Heart left ventricle (tissue), 16 donors: ENCODE data around the gene GPR153. TPM values are rescaled to one million over a fixed set of nuclear protein-coding genes. Genes with fewer than 3 reads are reported as not detected.

Experiments used
- ATAC-seq, 4 donors: fragments of 200-7000 bp; cut with Tn5 transposase; one replicate each; pipeline ENCODE4 v1.9.1; 2020 to 2022; ENCODE audit warnings: moderate library complexity in 4 of 4, mild to moderate bottlenecking in 3 of 4, moderate number of reproducible peaks in 1 of 4
- DNase-seq, 5 donors: peaks; one replicate each; pipeline ENCODE4 v3.0.0-alpha.2; 2020
- H3K27ac ChIP-seq, 12 donors: fragments of 200-600 bp; sonication (generic) in 4 of 12; one replicate each; pipeline versions ENCODE4 v1.5.0 to v1.8.0; 2016 to 2022; ENCODE audit warnings: mild to moderate bottlenecking in 2 of 12
- H3K27me3 ChIP-seq, 9 donors: fragments of 200-600 bp; sonication (generic) in 2 of 9; one replicate each; pipeline versions ENCODE4 v1.5.1 to v1.8.0; 2016 to 2022; ENCODE audit warnings: mild to moderate bottlenecking in 3 of 9
- H3K36me3 ChIP-seq, 9 donors: fragments of 200-600 bp; sonication (generic) in 2 of 9; one replicate each; pipeline versions ENCODE4 v1.5.0 to v1.8.0; 2018 to 2022; ENCODE audit warnings: mild to moderate bottlenecking in 2 of 9
- H3K4me1 ChIP-seq, 12 donors: fragments of 200-600 bp; sonication (generic) in 4 of 12; one replicate each; pipeline versions ENCODE4 v1.5.0 to v1.8.0; 2016 to 2022; ENCODE audit warnings: mild to moderate bottlenecking in 3 of 12
- H3K4me3 ChIP-seq, 12 donors: fragments of 200-600 bp; sonication (generic) in 4 of 12; one replicate each; pipeline versions ENCODE4 v1.5.0 to v1.8.0; 2017 to 2022; ENCODE audit warnings: mild to moderate bottlenecking in 9 of 12, moderate library complexity in 4 of 12
- H3K9me3 ChIP-seq, 12 donors: fragments of 200-600 bp; sonication (generic) in 4 of 12; one replicate each; pipeline versions ENCODE4 v1.5.0 to v1.8.0; 2016 to 2022; ENCODE audit warnings: mild to moderate bottlenecking in 1 of 12
- CTCF ChIP-seq, 12 donors: fragments of 200-600 bp; sonication (generic) in 4 of 12; IDR thresholded peaks; one replicate each; pipeline versions ENCODE4 v1.5.0 to v1.8.0; 2018 to 2022; ENCODE audit warnings: antibody characterized with exemption in 12 of 12, mild to moderate bottlenecking in 5 of 12
- POLR2A ChIP-seq, 2 donors: fragments of 450-650 bp; IDR thresholded peaks; one replicate each; pipeline ENCODE4 v1.6.1; 2017; ENCODE audit warnings: antibody characterized with exemption in 2 of 2, mild to moderate bottlenecking in 2 of 2, moderate library complexity in 2 of 2
- WGBS, 4 donors: extraction: QIAGEN DNeasy Blood & Tissue Kit in 2 of 4; methylation state at CpG; one replicate each; pipeline versions ENCODE4 v1.1.5 to v1.1.7; 2013 to 2018; 5-methylcytosine and 5-hydroxymethylcytosine counted together
- intact Hi-C, 10 donors: fragments of 100-400 bp; cut with DNase I; formaldehyde crosslinking; loops; one replicate each; pipeline versions ENCODE4 v1.11.1 to v1.14.2; 2022
- polyA plus RNA-seq, 2 donors: library from polyadenylated mRNA; stranded (reverse); fragments of 200-250 nt; gene quantifications; one replicate each; pipeline ENCODE4 v1.2.3, GENCODE V29; 2013
- total RNA-seq, 9 donors: library from RNA; depleted of rRNA in 2 of 9; stranded (reverse); fragments of >200 nt in 2 of 9; fragmentation: NEBNext Ultra II Directional in 3 of 9; extraction: Animal tissue kit (Norgen Biotek cat#: 25700) in 3 of 9; gene quantifications; one replicate each; pipeline versions ENCODE4 v1.1.0 to v1.2.4, GENCODE V29; 2016 to 2023
- donor health status: ischemic (EF 13 %, LVEDD 7.1; RV severe dilation, severe dysfunction).
- donor health status: healthy with polysubstance abuse.
- donor health status: DM: no; HTN: yes; CAD: no.
- donor health status: DM: no; HTN: no; CAD: no.
- donor health status: ischemic (EF 25% LVEDD 6.9; RV normal size, moderate dysfunction).
- donor health status: ischemic (EF 25% LVEDD 5.7; RV mildly dilated, moderate dysfunction).
- donor health status: healthy.
- donor health status: DM: yes; HTN: yes; CAD: no.
- donor health status: ischemic (EF 35%, LVEDD 5.7; RV mildly dilated, moderate dysfunction).
- donor health status: nonischemic (EF 11% LVEDD 7.7; RV severe dilation, severe dysfunction).
- donor health status: DM: yes; HTN: yes; CAD: no.
- donor health status: PGD.
- donor health status: ischemic (EF 29% LVEDD 5.4; RV normal size, mild dysfunction).
- donor health status: nonischemic (EF 23%, LVEDD 6.1; RV moderate dilation, normal function).

Gene GPR153
- total and polyA plus RNA-seq, 11 donors = 2.7 to 30.0 (median 4.7) TPM

- 60 to 80% (median 75%) methylated on average over 7 to 12 of the region's 12 CpGs for WGBS, 4 donors
- TF ChIP-seq POLR2A (IDR thresholded peaks at IDR 0.05) (no peak), CTCF (IDR thresholded peaks at IDR 0.05) (no peak)
- Histone ChIP-seq H3K27ac (no peak overlapping the region), H3K36me3 (no peaks in the 10 kb centered on the region), H3K4me1 (peaks cover 0 to 15% (median 6%) of the 10 kb centered on the region in 12 donors), H3K27me3 (no peaks in the 10 kb centered on the region), H3K9me3 (no peaks in the 10 kb centered on the region), H3K4me3 (no peak overlapping the region)
- intact Hi-C loops = no loop called here
- no peak for DNase-seq
- ATAC-seq = peak in 1 of 4 donors; percentile 40
Observed at GRCh38 chr1:6271554-6271953, 10.7 kb upstream of the GPR153 start.

GRCh38 chr1:6271006-6271405 lies 10.1 kb upstream of the GPR153 start:
- Histone ChIP-seq H3K36me3 (no peaks in the 10 kb centered on the region), H3K27ac (no peak overlapping the region), H3K4me1 (peaks cover 0 to 10% (median 2%) of the 10 kb centered on the region in 12 donors), H3K4me3 (no peak overlapping the region), H3K27me3 (no peaks in the 10 kb centered on the region), H3K9me3 (no peaks in the 10 kb centered on the region)
- no peak for TF ChIP-seq CTCF (IDR thresholded peaks at IDR 0.05)
- TF ChIP-seq POLR2A (IDR thresholded peaks at IDR 0.05) = no peak
- 73 to 79% (median 76%) methylated on average over 4 of the region's 4 CpGs for WGBS, 4 donors
- DNase-seq = no peak
- ATAC-seq = no peak
- intact Hi-C loops = no loop called here

GRCh38 chr1:6270401-6270800 lies 9.5 kb upstream of the GPR153 start:
- intact Hi-C loops = no loop called here

More at GRCh38 chr1:6270401-6270800, 9.5 kb upstream of the GPR153 start:
- no peak for ATAC-seq
- Histone ChIP-seq H3K4me1 (peaks cover 0 to 5% (median 0%) of the 10 kb centered on the region in 12 donors), H3K27me3 (no peaks in the 10 kb centered on the region), H3K4me3 (no peak overlapping the region), H3K36me3 (no peaks in the 10 kb centered on the region), H3K27ac (no peak overlapping the region), H3K9me3 (no peaks in the 10 kb centered on the region)
- TF ChIP-seq CTCF (IDR thresholded peaks at IDR 0.05) = no peak
- no peak for TF ChIP-seq POLR2A (IDR thresholded peaks at IDR 0.05)
- WGBS, 4 donors = 73 to 93% (median 81%) methylated on average over 3 to 8 of the region's 8 CpGs
- no peak for DNase-seq
